ENCODE measurements around the gene C16orf74. TPM values are rescaled to one million over a fixed set of nuclear protein-coding genes. Genes with fewer than 3 reads are reported as not detected.

Gene C16orf74
- total and polyA plus RNA-seq, 2 of the 8 experiments (the other 6 are each of a cell fraction or from before 2014, with no cell fraction given): 7.3 to 9.3 TPM

- Histone ChIP-seq H3K4me1 (replicated peaks in 1 of 4; ENCODE audit: control insufficient read depth in 3 of 4, insufficient read depth in 4 of 4, low read length in 3 of 4) (no peaks in the 10 kb centered on the region; a peak in 1 of 7 replicates), H2BK15ac (ENCODE audit: low read length) (no peak overlapping the region), H3K23ac (ENCODE audit: insufficient read length) (no peak overlapping the region), H3K9me3 (ENCODE audit: insufficient read depth in 2 of 2, low read depth in 1 of 2, low read length in 1 of 2) (no peaks in the 10 kb centered on the region), H3K4me3 (ENCODE audit: extremely low read depth in 1 of 4, insufficient read depth in 2 of 4, low read depth in 3 of 4, low read length in 4 of 4) (no peak overlapping the region), H3K4ac (replicated peaks; ENCODE audit: insufficient read length, low read depth, low read length) (no peak overlapping the region), H3K14ac (ENCODE audit: insufficient read length) (no peak overlapping the region), H2AFZ (ENCODE audit: low read length) (no peak overlapping the region), H3K9ac (replicated peaks in 1 of 4; ENCODE audit: extremely low read depth in 1 of 4, low read depth in 3 of 4, low read length in 3 of 4) (no peak overlapping the region; a peak in 1 of 7 replicates), H3K79me1 (ENCODE audit: low read depth, low read length) (no peaks in the 10 kb centered on the region; the same call in 1 of the 2 replicates), H3K23me2 (ENCODE audit: low read depth, low read length) (no peaks in the 10 kb centered on the region), H2BK12ac (ENCODE audit: low read depth, low read length) (no peak overlapping the region), H3K79me2 (ENCODE audit: control insufficient read depth in 1 of 2, insufficient read depth in 2 of 2, low read length in 2 of 2) (no peaks in the 10 kb centered on the region), H4K91ac (replicated peaks; ENCODE audit: insufficient read length, low read length) (no peak overlapping the region), H4K8ac (ENCODE audit: extremely low read depth, insufficient read depth, low read length) (no peak overlapping the region), H2BK20ac (ENCODE audit: low read length) (no peak overlapping the region), H4K20me1 (replicated peaks in 1 of 2; ENCODE audit: control insufficient read depth in 1 of 2, insufficient read depth in 2 of 2, low read length in 2 of 2) (peaks cover 13 to 30% of the 10 kb centered on the region in 2 experiments), H3K18ac (ENCODE audit: extremely low read depth, low read length) (no peak overlapping the region), H3K4me2 (ENCODE audit: insufficient read depth in 1 of 2, low read depth in 2 of 2, low read length in 2 of 2) (no peak overlapping the region), H3K56ac (replicated peaks; ENCODE audit: insufficient read length, low read depth, low read length) (no peak overlapping the region), H3K27me3 (replicated peaks in 1 of 4; ENCODE audit: control insufficient read depth in 3 of 4, extremely low read depth in 1 of 4, insufficient read depth in 3 of 4, low read length in 3 of 4) (no peaks in the 10 kb centered on the region), H2BK5ac (ENCODE audit: low read depth, low read length) (no peak overlapping the region), H2BK120ac (replicated peaks; ENCODE audit: low read depth, low read length) (no peak overlapping the region), H3K36me3 (ENCODE audit: control insufficient read depth in 2 of 4, insufficient read depth in 4 of 4, low read length in 3 of 4) (peaks cover 46 to 82% (median 69%) of the 10 kb centered on the region in 4 experiments), H2AK5ac (ENCODE audit: low read depth, low read length) (no peak overlapping the region), H4K5ac (ENCODE audit: insufficient read length, low read depth, low read length) (no peak overlapping the region), H3K27ac (ENCODE audit: low read depth, low read length) (peak overlapping the region; percentile 4; the same call in 1 of the 2 replicates)
- POLR2A ChIA-PET (ENCODE audit: partially characterized antibody): interaction anchor here (0.8 to 1.9 kb wide), 3 partner anchors 12 to 37 kb away, joined by 3 to 7 read pairs (median 4); no protein-coding TSS in a partner anchor
- DNase-seq (ENCODE audit: low read depth in 1 of 2, low spot score in 2 of 2) (no peak), FAIRE-seq (no peak)
- TF ChIP-seq EGR1 (IDR thresholded peaks at IDR 0.05; ENCODE audit: borderline replicate concordance, low read depth, low read length): no peak
- CTCF ChIA-PET (ENCODE audit: partially characterized antibody): interaction anchor here (0.9 to 16.9 kb wide), 7 partner anchors 12 to 200 kb away, joined by 3 to 248 read pairs (median 4); partner anchors contain the start of gene GINS2
- WGBS, 2 experiments (ENCODE audit: extremely low coverage in 1 of 2, insufficient coverage in 1 of 2, insufficient read length in 1 of 2, insufficient replicate concordance in 2 of 2, low coverage in 1 of 2, low lambda C conversion rate in 2 of 2, missing lambda C conversion rate in 1 of 2): 92% methylated on average over 26 of the region's 26 CpGs; no CpG with 5 or more reads in 1 of the 2 experiments
Observed at GRCh38 chr16:85661740-85662481, 89.0 kb downstream of the C16orf74 start.
